ENCODE measurements around the gene FAM234B. TPM values are rescaled to one million over a fixed set of nuclear protein-coding genes. Genes with fewer than 3 reads are reported as not detected.

FAM234B gene
- total RNA-seq, 1 experiment from 2014 or later, result 20.8 TPM

DNA sequence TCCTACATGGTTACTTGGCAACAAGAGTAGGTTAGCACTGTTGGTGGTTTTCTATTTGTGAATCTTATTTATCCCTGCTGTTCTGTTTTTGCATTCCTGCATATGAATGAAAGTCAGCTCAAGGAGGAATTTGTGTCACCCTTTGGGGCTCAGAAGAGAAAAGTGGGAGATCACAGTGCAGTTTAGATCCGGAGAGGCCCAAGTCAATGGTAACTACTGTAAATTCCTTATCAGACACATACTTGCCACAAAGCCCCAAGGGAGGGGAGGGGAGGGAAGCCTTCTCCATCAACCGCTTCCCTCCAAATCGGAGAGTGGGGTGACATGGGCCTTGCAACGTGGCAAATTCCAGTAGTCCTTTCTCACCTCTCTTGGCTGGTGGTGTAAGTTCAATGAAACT is 44.3 kb downstream of the FAM234B start:
- H3K4me2 ChIP-seq (ENCODE audit: insufficient read depth, insufficient read length, low read length), result peak overlapping the region; percentile 48
- H4K5ac ChIP-seq (ENCODE audit: insufficient read length, low read depth, low read length), result peak overlapping the region; percentile 22
- H3K9ac ChIP-seq (ENCODE audit: extremely low read depth, insufficient read length, low read length), result no peak overlapping the region
- H3K4ac ChIP-seq (ENCODE audit: low read depth, low read length), result peak overlapping the region; percentile 16; the same call in 1 of the 2 replicates
- H3K14ac ChIP-seq (ENCODE audit: insufficient read depth, low read length), result peak overlapping the region; percentile 4; the same call in 1 of the 2 replicates
- H2BK20ac ChIP-seq (ENCODE audit: low read depth, low read length, poor library complexity, severe bottlenecking), result no peak overlapping the region
- peaks cover 11 to 21% (median 16%) of the 10 kb centered on the region in 3 experiments for H3K36me3 Mint-ChIP-seq (ENCODE audit: insufficient read depth in 1 of 3, low read depth in 3 of 3)
- H2AFZ ChIP-seq (ENCODE audit: low read length), result no peak overlapping the region
- H3K23me2 ChIP-seq (ENCODE audit: insufficient read length, low read depth, low read length, poor library complexity, severe bottlenecking), result no peaks in the 10 kb centered on the region
- H3K9me3 ChIP-seq (ENCODE audit: control insufficient read depth, low read depth, low read length), result no peaks in the 10 kb centered on the region
- no peak overlapping the region for H2BK15ac ChIP-seq (ENCODE audit: low read depth, low read length)
- no peak overlapping the region for H2BK5ac ChIP-seq (ENCODE audit: insufficient read length, low read length)
- H3K27me3 Mint-ChIP-seq (ENCODE audit: low read depth), result no peaks in the 10 kb centered on the region
- H3K9me3 Mint-ChIP-seq, result no peaks in the 10 kb centered on the region; a peak in 1 of 5 replicates
- no peak overlapping the region for H4K8ac ChIP-seq (replicated peaks; ENCODE audit: insufficient read length, low read depth, low read length)
- TF ChIP-seq, protein P1, sequence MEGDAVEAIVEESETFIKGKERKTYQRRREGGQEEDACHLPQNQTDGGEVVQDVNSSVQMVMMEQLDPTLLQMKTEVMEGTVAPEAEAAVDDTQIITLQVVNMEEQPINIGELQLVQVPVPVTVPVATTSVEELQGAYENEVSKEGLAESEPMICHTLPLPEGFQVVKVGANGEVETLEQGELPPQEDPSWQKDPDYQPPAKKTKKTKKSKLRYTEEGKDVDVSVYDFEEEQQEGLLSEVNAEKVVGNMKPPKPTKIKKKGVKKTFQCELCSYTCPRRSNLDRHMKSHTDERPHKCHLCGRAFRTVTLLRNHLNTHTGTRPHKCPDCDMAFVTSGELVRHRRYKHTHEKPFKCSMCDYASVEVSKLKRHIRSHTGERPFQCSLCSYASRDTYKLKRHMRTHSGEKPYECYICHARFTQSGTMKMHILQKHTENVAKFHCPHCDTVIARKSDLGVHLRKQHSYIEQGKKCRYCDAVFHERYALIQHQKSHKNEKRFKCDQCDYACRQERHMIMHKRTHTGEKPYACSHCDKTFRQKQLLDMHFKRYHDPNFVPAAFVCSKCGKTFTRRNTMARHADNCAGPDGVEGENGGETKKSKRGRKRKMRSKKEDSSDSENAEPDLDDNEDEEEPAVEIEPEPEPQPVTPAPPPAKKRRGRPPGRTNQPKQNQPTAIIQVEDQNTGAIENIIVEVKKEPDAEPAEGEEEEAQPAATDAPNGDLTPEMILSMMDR (conservative IDR thresholded peaks at IDR 0.05), result no peak
- no CpG with 5 or more reads among the region's 4 CpGs for WGBS (ENCODE audit: extremely low coverage, insufficient read length, low lambda C conversion rate)
- DNase-seq, result peak; percentile 70
- no peak overlapping the region for H3K23ac ChIP-seq (ENCODE audit: insufficient read length, low read depth, low read length)
- peak overlapping the region; percentile 72 to 100 (median 98) for H3K27ac Mint-ChIP-seq
- no peak overlapping the region for H3K56ac ChIP-seq (ENCODE audit: insufficient read length, low read depth, low read length)
- peak overlapping the region in 1 of 2 experiments; percentile 19; a peak in 3 of 5 replicates for H3K4me3 Mint-ChIP-seq
- no peak overlapping the region for H2BK120ac ChIP-seq (ENCODE audit: low read depth, low read length, poor library complexity, severe bottlenecking)
- H4K20me1 ChIP-seq (ENCODE audit: control insufficient read depth, insufficient read depth, insufficient read length), result no peaks in the 10 kb centered on the region
- no peak overlapping the region for H2AK5ac ChIP-seq (ENCODE audit: insufficient read length, low read length)
- no peak overlapping the region for H4K91ac ChIP-seq (ENCODE audit: insufficient read length, low read depth, low read length)
- H3K79me2 ChIP-seq (ENCODE audit: insufficient read depth, low read length), result no peaks in the 10 kb centered on the region
- H3K4me1 Mint-ChIP-seq, result peaks cover 61 to 64% of the 10 kb centered on the region in 2 experiments
- H3T11ph ChIP-seq (ENCODE audit: low read length), result no peak overlapping the region
- no peaks in the 10 kb centered on the region for H3K79me1 ChIP-seq (ENCODE audit: insufficient read depth, low read depth, low read length, poor library complexity, severe bottlenecking)
- peaks cover 21% of the 10 kb centered on the region for H3K4me1 ChIP-seq (ENCODE audit: insufficient read depth, low read length)
- no peaks in the 10 kb centered on the region for H3K27me3 ChIP-seq (ENCODE audit: insufficient read depth, low read length)
- H2BK12ac ChIP-seq (ENCODE audit: insufficient read length, low read depth, low read length), result peak overlapping the region; percentile 0
- peak overlapping the region; percentile 18 for H3K18ac ChIP-seq (ENCODE audit: insufficient read length, low read depth, low read length)
- peak overlapping the region; percentile 92 for H3K27ac ChIP-seq (ENCODE audit: insufficient read length, low read depth, low read length)
